HepG2 (cell line): ENCODE measurements around the gene GRK3.
"Not testable (repeated sequence)": the region's sequence is repeated elsewhere in the genome, so short reads cannot be mapped to it uniquely, and the experiment has no call there.

Source experiments
- ATF5 ChIP-seq: sonication (generic); formaldehyde crosslinking; IDR thresholded peaks from 2 replicates; pipeline ENCODE4 v1.4.0; 2020; ENCODE audit warnings: mild to moderate bottlenecking, low read depth, missing genetic modification reagents
- CHD2 ChIP-seq: IDR thresholded peaks from 2 replicates; pipeline ENCODE4 v1.6.1; 2011; ENCODE audit warnings: low read depth, low read length, improper control_type of control experiment
- CTCF ChIP-seq: sonication (generic); formaldehyde crosslinking; IDR thresholded peaks from 2 replicates; pipeline ENCODE4 v1.5.0; 2020; ENCODE audit warnings: mild to moderate bottlenecking, missing genetic modification reagents, moderate library complexity
- PRDM10 ChIP-seq: sonication (generic); formaldehyde crosslinking; IDR thresholded peaks from 2 replicates; pipeline ENCODE4 v1.4.0; 2020; ENCODE audit warnings: low read depth, missing genetic modification reagents
- TBP ChIP-seq: sonication (generic); formaldehyde crosslinking; IDR thresholded peaks from 2 replicates; pipeline ENCODE4 v1.5.0; 2020; ENCODE audit warnings: missing genetic modification reagents
- ZNF367 ChIP-seq: sonication (generic); formaldehyde crosslinking; IDR thresholded peaks from 2 replicates; pipeline ENCODE4 v1.4.0; 2020; ENCODE audit warnings: missing genetic modification reagents, borderline replicate concordance
- TF ChIP-seq, protein P1 (sequence below): sonication (generic); formaldehyde crosslinking; IDR thresholded peaks from 2 replicates; pipeline ENCODE4 v1.4.0; 2020; ENCODE audit warnings: low read depth, mild to moderate bottlenecking, missing genetic modification reagents

DNA sequence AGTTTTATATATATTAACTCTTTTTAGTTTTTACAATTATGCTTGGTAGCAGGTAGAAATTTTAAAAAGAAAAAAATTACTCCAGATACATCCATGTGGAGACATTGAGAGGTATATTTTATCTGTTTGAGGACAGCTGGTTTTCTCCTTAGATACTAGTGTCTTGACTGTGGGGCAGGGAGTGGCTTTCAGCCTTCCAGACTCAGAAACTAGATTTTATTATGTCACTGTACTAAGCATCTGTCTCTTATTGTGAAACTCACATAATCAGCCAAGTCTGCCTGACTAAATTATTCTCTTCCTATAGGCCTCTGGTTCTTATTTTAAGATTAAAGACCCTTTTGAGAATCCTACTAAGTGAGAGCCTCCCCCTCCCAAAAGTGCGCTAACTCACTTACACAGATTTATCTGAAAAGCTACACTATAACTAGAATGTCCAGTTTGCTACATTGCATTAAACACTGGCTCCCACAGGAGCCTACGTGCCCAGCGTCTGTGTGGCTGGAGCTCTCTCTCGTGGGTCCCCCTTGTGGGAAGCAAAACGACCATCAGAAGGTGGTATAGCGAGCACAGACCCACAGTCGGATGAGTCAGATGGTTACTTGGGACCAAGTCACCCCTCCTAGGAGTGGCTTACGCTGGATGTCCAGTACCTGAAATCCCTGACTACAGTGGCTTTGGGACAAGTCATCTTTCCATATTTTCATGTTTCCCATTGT, 11.4 kb downstream of the GRK3 start:
- TF ChIP-seq ZNF367 (CRISPR knock-in tag); CHD2; PRDM10 (CRISPR knock-in tag); CTCF (CRISPR knock-in tag); TBP; ATF5 (CRISPR knock-in tag): not testable (repeated sequence)
- TF ChIP-seq, protein P1, sequence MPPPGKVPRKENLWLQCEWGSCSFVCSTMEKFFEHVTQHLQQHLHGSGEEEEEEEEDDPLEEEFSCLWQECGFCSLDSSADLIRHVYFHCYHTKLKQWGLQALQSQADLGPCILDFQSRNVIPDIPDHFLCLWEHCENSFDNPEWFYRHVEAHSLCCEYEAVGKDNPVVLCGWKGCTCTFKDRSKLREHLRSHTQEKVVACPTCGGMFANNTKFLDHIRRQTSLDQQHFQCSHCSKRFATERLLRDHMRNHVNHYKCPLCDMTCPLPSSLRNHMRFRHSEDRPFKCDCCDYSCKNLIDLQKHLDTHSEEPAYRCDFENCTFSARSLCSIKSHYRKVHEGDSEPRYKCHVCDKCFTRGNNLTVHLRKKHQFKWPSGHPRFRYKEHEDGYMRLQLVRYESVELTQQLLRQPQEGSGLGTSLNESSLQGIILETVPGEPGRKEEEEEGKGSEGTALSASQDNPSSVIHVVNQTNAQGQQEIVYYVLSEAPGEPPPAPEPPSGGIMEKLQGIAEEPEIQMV (CRISPR knock-in tag): not testable (repeated sequence)
